ENCODE measurements around the gene KRTAP3-2. TPM values are rescaled to one million over a fixed set of nuclear protein-coding genes. Genes with fewer than 3 reads are reported as not detected.
A peak's percentile ranks its signal among the peaks of the same experiment; 100 is the strongest.

KRTAP3-2 gene
- total RNA-seq, 4 donors from 2014 or later = not detected

DNA sequence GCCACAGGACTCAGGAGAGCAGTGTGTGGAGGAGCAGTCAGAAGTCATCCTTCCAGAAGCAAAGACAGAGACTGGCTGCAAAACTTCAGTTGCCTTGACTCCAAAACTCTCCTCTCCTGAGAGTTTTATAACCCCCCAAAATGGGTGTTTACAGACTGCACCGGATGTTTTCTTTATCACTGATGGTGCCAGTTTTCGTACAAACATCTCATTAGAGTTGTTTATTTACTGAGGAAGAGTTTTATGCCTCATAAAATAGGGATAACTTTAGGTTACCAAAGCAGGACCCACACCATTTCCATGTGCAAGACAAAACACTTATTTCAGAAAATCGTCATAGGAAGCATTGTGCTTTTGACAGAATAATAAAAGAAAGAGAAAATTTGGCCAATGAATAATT is 15.5 kb downstream of the KRTAP3-2 start, which contains the start of gene KRT40:
Gene KRT40, minus strand, starts transcription at position 101 of the 400 bp plus-strand sequence. Its CDS starts 53 bp downstream, at position 48.
- TF ChIP-seq, protein P1, sequence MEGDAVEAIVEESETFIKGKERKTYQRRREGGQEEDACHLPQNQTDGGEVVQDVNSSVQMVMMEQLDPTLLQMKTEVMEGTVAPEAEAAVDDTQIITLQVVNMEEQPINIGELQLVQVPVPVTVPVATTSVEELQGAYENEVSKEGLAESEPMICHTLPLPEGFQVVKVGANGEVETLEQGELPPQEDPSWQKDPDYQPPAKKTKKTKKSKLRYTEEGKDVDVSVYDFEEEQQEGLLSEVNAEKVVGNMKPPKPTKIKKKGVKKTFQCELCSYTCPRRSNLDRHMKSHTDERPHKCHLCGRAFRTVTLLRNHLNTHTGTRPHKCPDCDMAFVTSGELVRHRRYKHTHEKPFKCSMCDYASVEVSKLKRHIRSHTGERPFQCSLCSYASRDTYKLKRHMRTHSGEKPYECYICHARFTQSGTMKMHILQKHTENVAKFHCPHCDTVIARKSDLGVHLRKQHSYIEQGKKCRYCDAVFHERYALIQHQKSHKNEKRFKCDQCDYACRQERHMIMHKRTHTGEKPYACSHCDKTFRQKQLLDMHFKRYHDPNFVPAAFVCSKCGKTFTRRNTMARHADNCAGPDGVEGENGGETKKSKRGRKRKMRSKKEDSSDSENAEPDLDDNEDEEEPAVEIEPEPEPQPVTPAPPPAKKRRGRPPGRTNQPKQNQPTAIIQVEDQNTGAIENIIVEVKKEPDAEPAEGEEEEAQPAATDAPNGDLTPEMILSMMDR (IDR thresholded peaks at IDR 0.05 in 4 of 5, conservative IDR thresholded peaks at IDR 0.05 in 1 of 5) = no peak
- TF ChIP-seq POLR2A (IDR thresholded peaks at IDR 0.05) = no peak
- intact Hi-C loops (cut with DNase I; ENCODE audit: low total_unique reads) = no loop called here

DNA sequence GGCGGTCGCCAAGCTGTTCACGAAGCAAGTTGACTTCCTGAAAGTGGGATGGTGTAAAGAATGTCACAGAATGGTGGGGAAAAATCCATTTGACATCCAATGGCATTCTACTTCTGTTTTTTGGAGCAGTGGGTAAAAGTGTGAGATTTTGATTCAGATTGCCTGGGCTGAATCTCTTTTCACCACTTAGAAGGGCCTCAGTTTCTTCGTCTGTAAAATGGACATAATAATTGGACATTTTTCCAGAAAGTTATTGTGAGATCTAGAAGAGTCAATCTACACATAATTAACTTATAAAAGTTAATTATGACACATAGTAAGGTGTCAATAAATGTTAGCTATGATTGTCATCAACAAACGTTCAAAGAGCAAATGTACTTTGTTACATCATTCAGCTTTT is 18.6 kb downstream of the KRTAP3-2 start:
- TF ChIP-seq POLR2A (IDR thresholded peaks at IDR 0.05) = no peak
- TF ChIP-seq, protein P1 (IDR thresholded peaks at IDR 0.05 in 4 of 5, conservative IDR thresholded peaks at IDR 0.05 in 1 of 5) = no peak
- H3K27me3 ChIP-seq = no peaks in the 10 kb centered on the region
- no peak for ATAC-seq
- DNase-seq = no peak
- intact Hi-C loops (cut with DNase I; ENCODE audit: low total_unique reads) = loop anchor here (2.0 kb wide), 2 partner anchors 28 to 70 kb away; no protein-coding TSS in a partner anchor
- H3K4me1 ChIP-seq = peaks cover 0 to 5% of the 10 kb centered on the region in 2 donors
- peak overlapping the region in 1 of 4 donors; percentile 58 for H3K27ac ChIP-seq
- no peaks in the 10 kb centered on the region for H3K36me3 ChIP-seq
- no peak overlapping the region for H3K4me3 ChIP-seq
- no peaks in the 10 kb centered on the region for H3K9me3 ChIP-seq
- in situ Hi-C loops (cut with MboI; ENCODE audit: low sequenced_read_pairs in 4 of 4) = no loop called here

More for the DNA sequence above, 15.5 kb downstream of the KRTAP3-2 start, which contains the start of gene KRT40:
- in situ Hi-C loops (cut with MboI; ENCODE audit: low sequenced_read_pairs in 4 of 4) = no loop called here
- H3K36me3 ChIP-seq = no peaks in the 10 kb centered on the region
- H3K27me3 ChIP-seq = no peaks in the 10 kb centered on the region
- no peak within 1 kb of the TSS for H3K4me3 ChIP-seq
- no peaks in the 10 kb centered on the region for H3K9me3 ChIP-seq
- H3K27ac ChIP-seq = no peak within 1 kb of the TSS
- no peak for DNase-seq
- peaks cover 0 to 5% of the 10 kb centered on the region in 2 donors for H3K4me1 ChIP-seq
- no peak for ATAC-seq

DNA sequence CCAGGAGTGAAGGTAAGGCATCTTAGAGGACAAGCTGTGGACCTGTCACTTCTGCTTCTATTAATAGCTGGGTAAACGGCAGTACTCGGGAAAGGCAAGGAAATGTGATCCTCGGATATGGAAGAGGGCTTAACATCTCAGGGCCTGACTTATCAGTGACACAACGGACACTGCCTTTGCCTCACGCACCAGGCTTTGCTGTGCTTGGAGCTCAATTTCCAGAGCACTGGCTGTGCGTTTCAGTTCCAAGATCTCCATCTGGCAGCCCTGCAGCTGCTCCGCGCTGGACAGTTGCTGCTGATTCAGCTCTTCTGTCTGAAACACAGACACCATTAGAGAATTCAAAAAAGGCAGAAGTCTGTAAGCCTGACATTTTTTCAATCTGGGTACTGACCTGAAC is 19.1 kb downstream of the KRTAP3-2 start:
- Histone ChIP-seq H3K9me3 (no peaks in the 10 kb centered on the region), H3K27ac (peak overlapping the region in 1 of 4 donors; percentile 58), H3K27me3 (no peaks in the 10 kb centered on the region), H3K4me3 (no peak overlapping the region), H3K36me3 (no peaks in the 10 kb centered on the region), H3K4me1 (peaks cover 0 to 5% of the 10 kb centered on the region in 2 donors)
- DNase-seq = peak; percentile 19 to 25
- TF ChIP-seq POLR2A (IDR thresholded peaks at IDR 0.05) = no peak
- TF ChIP-seq, protein P1 (IDR thresholded peaks at IDR 0.05 in 4 of 5, conservative IDR thresholded peaks at IDR 0.05 in 1 of 5) = no peak
- ATAC-seq = peak; percentile 73 to 95
- intact Hi-C loops (cut with DNase I; ENCODE audit: low total_unique reads) (loop anchor here (2.0 kb wide), 2 partner anchors 28 to 70 kb away; no protein-coding TSS in a partner anchor), in situ Hi-C loops (cut with MboI; ENCODE audit: low sequenced_read_pairs in 4 of 4) (no loop called here)

DNA sequence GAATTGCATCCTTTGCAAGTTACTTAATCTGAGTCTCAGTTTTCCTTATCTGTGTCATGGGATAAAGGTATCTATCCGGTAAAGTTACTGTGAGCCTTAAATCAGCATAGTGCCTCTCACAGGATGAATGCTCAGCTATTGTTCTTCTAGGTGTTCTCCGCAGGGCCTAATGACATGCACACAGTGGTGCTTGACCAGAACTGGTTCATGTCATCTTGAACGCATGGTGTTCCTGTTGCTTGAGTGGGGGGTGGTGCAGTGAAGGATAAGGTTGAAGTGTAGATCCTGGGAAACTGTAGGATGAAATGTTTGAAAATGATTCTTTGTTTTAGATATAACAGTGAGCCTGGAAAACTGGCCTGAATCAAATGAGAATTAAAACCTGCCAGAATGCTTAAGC is 19.6 kb downstream of the KRTAP3-2 start:
- Histone ChIP-seq H3K9me3 (no peaks in the 10 kb centered on the region), H3K4me3 (no peak overlapping the region), H3K27ac (no peak overlapping the region), H3K4me1 (peaks cover 0 to 5% of the 10 kb centered on the region in 2 donors), H3K27me3 (no peaks in the 10 kb centered on the region), H3K36me3 (no peaks in the 10 kb centered on the region)
- ATAC-seq = no peak
- intact Hi-C loops (cut with DNase I; ENCODE audit: low total_unique reads) = loop anchor here (2.0 kb wide), 2 partner anchors 27 to 69 kb away; no protein-coding TSS in a partner anchor
- in situ Hi-C loops (cut with MboI; ENCODE audit: low sequenced_read_pairs in 4 of 4) = no loop called here
- TF ChIP-seq, protein P1 (IDR thresholded peaks at IDR 0.05 in 4 of 5, conservative IDR thresholded peaks at IDR 0.05 in 1 of 5) = no peak
- no peak for TF ChIP-seq POLR2A (IDR thresholded peaks at IDR 0.05)
- no peak for DNase-seq
